Measurements from ENCODE around the gene LHFPL3. TPM values are rescaled to one million over a fixed set of nuclear protein-coding genes. Genes with fewer than 3 reads are reported as not detected.

LHFPL3 gene
- total RNA-seq, 1 experiment from 2014 or later = 0.83 TPM

GRCh38 chr7:104296266-104296665 lies 32.1 kb upstream of the LHFPL3 start:
- no peak for DNase-seq (ENCODE audit: low spot score)
- peaks cover 7% of the 10 kb centered on the region for H3K9me3 Mint-ChIP-seq
- ChIA-PET POLR2A (no interaction called here), CTCF (no interaction called here)
- H3K36me3 Mint-ChIP-seq = no peaks in the 10 kb centered on the region
- TF ChIP-seq ESRRA (CRISPR knock-in tag; IDR thresholded peaks at IDR 0.05; ENCODE audit: borderline replicate concordance) (no peak), GABPB1 (CRISPR knock-in tag; IDR thresholded peaks at IDR 0.05) (no peak), NR2C2 (CRISPR knock-in tag; IDR thresholded peaks at IDR 0.05) (no peak), IRF2 (CRISPR knock-in tag; IDR thresholded peaks at IDR 0.05; ENCODE audit: borderline replicate concordance, low read depth) (no peak), ZNF219 (CRISPR knock-in tag; IDR thresholded peaks at IDR 0.05; ENCODE audit: borderline replicate concordance) (no peak), ZNF396 (CRISPR knock-in tag; IDR thresholded peaks at IDR 0.05; ENCODE audit: borderline replicate concordance) (no peak), ATF1 (CRISPR knock-in tag; IDR thresholded peaks at IDR 0.05) (no peak), GTF2I (CRISPR knock-in tag; conservative IDR thresholded peaks at IDR 0.05) (no peak), SMAD4 (CRISPR knock-in tag; IDR thresholded peaks at IDR 0.05) (no peak), ARID4B (CRISPR knock-in tag; IDR thresholded peaks at IDR 0.05; ENCODE audit: borderline replicate concordance) (no peak), CREM (CRISPR knock-in tag; IDR thresholded peaks at IDR 0.05) (no peak), ZNF121 (CRISPR knock-in tag; IDR thresholded peaks at IDR 0.05) (no peak), ZMAT4 (CRISPR knock-in tag; IDR thresholded peaks at IDR 0.05) (no peak), PRDM15 (CRISPR knock-in tag; IDR thresholded peaks at IDR 0.05) (no peak), SP1 (CRISPR knock-in tag; conservative IDR thresholded peaks at IDR 0.05) (no peak), MLX (CRISPR knock-in tag; IDR thresholded peaks at IDR 0.05) (no peak), MAX (CRISPR knock-in tag; IDR thresholded peaks at IDR 0.05) (no peak), ZNF512 (CRISPR knock-in tag; IDR thresholded peaks at IDR 0.05; ENCODE audit: borderline replicate concordance) (no peak)
- no peak for ATAC-seq
- no peak overlapping the region for H3K27ac Mint-ChIP-seq
- peaks cover 5% of the 10 kb centered on the region for H3K4me1 Mint-ChIP-seq
- no peak overlapping the region for H3K4me3 Mint-ChIP-seq
- peaks cover 2% of the 10 kb centered on the region; the same call in 1 of the 2 replicates for H3K27me3 Mint-ChIP-seq (ENCODE audit: low read depth)

Measured in WTC11 (cell line).